Transverse colon (tissue), 4 donors: ENCODE data around the gene SEPTIN2.

ENCODE experiments used
- EP300 ChIP-seq: sonication (generic); formaldehyde crosslinking; IDR thresholded peaks from one replicate; pipeline ENCODE4 v1.6.1; 2017; ENCODE audit warnings: antibody characterized with exemption, low read depth
- POLR2A ChIP-seq: fragments of 450-650 bp; IDR thresholded peaks from one replicate; pipeline ENCODE4 v1.6.1; 2016; ENCODE audit warnings: antibody characterized with exemption, mild to moderate bottlenecking, moderate library complexity
- POLR2AphosphoS5 ChIP-seq, 3 donors: sonication (generic); formaldehyde crosslinking; IDR thresholded peaks; one replicate each; pipeline ENCODE4 v1.6.1; 2016; ENCODE audit warnings: antibody characterized with exemption in 3 of 3
- TF ChIP-seq, protein P1 (sequence below), 5 experiments: fragments of 200-600 bp in 3 of 5; fragments of 450-650 bp in 2 of 5; sonication (generic) in 3 of 5; IDR thresholded peaks; 1 replicate in 2 of 5; 2 replicates in 3 of 5; pipeline ENCODE4 v1.5.1; 2016 to 2017; ENCODE audit warnings: antibody characterized with exemption in 5 of 5, inconsistent platforms in 3 of 5, mild to moderate bottlenecking in 2 of 5, moderate library complexity in 1 of 5

DNA sequence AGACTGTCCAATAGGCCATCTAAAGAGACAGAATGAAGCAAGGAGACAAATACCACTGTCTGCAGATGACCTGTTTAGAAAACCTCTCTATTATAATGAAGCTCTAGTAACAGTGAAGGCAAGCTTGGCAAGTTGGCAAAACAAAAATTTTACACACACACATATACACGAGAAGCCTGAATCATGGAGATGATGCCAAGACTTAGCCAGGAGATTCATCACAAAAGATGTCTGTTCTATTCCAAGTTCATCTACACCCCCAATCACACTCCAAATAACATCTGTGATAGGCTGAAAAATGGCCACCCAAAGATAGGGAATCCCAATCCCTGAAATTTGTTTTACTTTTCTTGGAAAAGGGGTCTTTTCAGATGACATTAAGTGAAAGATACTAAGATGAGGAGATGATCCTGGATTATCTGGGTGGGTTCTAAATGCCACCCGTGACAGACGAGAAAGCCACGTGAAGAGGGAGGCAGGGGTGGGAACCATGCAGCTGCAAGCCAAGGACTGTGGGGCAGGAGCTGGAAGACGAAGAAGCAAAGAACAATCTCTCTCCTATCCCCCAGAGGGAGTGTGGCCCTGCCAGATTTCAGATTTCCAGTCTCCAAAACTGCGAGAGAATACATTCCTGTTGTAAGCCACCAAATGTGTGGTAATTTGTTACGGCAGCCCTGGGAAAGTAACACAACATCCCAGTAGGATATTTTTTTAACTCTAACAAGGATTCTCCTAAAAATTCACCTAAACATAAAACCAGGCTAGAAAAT lies 20.2 kb upstream of the SEPTIN2 start:
- TF ChIP-seq EP300 (no peak), POLR2A (no peak), POLR2AphosphoS5 (IDR thresholded peaks at IDR 0.05) (no peak)
- TF ChIP-seq, protein P1, sequence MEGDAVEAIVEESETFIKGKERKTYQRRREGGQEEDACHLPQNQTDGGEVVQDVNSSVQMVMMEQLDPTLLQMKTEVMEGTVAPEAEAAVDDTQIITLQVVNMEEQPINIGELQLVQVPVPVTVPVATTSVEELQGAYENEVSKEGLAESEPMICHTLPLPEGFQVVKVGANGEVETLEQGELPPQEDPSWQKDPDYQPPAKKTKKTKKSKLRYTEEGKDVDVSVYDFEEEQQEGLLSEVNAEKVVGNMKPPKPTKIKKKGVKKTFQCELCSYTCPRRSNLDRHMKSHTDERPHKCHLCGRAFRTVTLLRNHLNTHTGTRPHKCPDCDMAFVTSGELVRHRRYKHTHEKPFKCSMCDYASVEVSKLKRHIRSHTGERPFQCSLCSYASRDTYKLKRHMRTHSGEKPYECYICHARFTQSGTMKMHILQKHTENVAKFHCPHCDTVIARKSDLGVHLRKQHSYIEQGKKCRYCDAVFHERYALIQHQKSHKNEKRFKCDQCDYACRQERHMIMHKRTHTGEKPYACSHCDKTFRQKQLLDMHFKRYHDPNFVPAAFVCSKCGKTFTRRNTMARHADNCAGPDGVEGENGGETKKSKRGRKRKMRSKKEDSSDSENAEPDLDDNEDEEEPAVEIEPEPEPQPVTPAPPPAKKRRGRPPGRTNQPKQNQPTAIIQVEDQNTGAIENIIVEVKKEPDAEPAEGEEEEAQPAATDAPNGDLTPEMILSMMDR (IDR thresholded peaks at IDR 0.05): no peak
